ENCODE data around the gene KRTAP4-6.
"Not testable (repeated sequence)": the region's sequence is repeated elsewhere in the genome, so short reads cannot be mapped to it uniquely, and the experiment has no call there.

Gene KRTAP4-6

GRCh38 chr17:41163828-41164227, 23.5 kb upstream of the KRTAP4-6 start:
- no peak for TF ChIP-seq CTCF (IDR thresholded peaks at IDR 0.05; ENCODE audit: insufficient read depth, low read length, missing control alignments)
- DNase-seq (ENCODE audit: low read depth, low spot score) = no peak
- ChIA-PET POLR2A (no interaction called here), CTCF (no interaction called here)
- H3K4me3 ChIP-seq (ENCODE audit: low read depth, low read length) = no peak overlapping the region

DNA sequence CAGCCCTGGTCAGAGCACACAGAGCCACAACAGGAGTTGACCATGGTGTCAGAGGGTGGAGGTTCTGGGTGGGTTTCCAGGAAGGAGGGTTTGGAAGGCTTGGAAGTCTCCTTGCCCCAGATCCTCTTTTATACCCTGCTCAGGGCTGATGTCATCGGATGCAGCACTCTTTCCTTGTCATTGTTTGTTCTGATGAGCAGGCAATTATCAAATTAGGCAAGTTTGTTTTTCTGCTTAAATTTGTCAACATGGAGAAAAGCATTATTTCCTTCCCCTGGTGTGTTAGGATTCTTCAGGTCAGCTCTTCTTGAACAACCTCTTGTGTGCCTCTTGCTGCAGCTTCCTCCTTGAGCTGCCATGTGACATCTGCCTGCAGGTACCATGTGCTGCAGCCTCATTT, 20.3 kb upstream of the KRTAP4-6 start, which contains the start of gene KRTAP4-4:
TSS of gene KRTAP4-4 (minus strand) at position 101 of the 400 bp plus-strand sequence. CDS start at position 44, 57 bp downstream.
- H3K4me3 ChIP-seq (ENCODE audit: low read depth, low read length) = no peak within 1 kb of the TSS
- no peak for DNase-seq (ENCODE audit: low read depth, low spot score)
- TF ChIP-seq CTCF (IDR thresholded peaks at IDR 0.05; ENCODE audit: insufficient read depth, low read length, missing control alignments) = no peak
- ChIA-PET POLR2A (no interaction called here), CTCF (no interaction called here)

DNA sequence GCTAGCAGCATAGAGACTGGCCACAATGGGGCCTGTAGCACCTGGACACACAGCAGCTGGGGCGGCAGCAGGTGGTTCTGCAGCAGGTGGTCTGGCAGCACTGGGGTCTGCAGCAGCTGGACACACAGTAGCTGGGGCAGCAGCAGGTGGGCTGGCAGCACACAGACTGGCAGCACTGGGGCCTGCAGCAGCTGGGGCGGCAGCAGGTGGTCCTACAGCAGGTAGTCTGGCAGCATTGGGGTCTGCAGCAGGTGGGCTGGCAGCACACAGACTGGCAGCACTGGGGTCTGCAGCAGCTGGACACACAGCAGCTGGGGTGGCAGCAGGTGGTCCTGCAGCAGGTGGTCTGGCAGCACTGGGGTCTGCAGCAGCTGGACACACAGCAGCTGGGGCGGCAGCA, 19.8 kb upstream of the KRTAP4-6 start:
- POLR2A ChIA-PET; H3K4me3 ChIP-seq (ENCODE audit: low read depth, low read length); DNase-seq (ENCODE audit: low read depth, low spot score): not testable (repeated sequence)
- CTCF ChIA-PET = interaction anchor here (1.2 to 1.3 kb wide), 2 partner anchors 13 to 25 kb away, joined by 4 read pairs; partner anchors contain the start of gene KRTAP4-1

DNA sequence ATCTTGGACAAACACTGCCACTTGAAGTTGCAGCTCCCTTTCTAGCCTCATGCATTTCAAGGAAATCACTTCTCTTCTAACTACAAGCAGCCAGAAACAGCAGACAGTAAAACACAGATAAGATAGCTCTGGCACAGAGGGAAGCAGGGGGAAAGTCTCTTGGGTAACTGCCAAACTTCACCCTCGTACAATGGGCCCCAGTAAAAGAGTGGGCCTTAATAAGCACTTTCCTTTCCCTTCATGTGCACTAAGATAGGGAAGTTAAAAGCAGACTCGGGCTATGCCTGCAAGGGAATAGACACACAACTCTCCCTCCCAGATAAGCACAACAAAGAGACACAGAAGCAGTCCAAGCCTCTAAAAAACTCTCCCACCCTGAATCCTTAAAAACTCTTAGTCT, 13.5 kb upstream of the KRTAP4-6 start:
- no peak for DNase-seq (ENCODE audit: low read depth, low spot score)
- CTCF ChIA-PET = no interaction called here
- POLR2A ChIA-PET = no interaction called here
- TF ChIP-seq CTCF (IDR thresholded peaks at IDR 0.05; ENCODE audit: insufficient read depth, low read length, missing control alignments) = no peak
- H3K4me3 ChIP-seq (ENCODE audit: low read depth, low read length) = no peak overlapping the region

DNA sequence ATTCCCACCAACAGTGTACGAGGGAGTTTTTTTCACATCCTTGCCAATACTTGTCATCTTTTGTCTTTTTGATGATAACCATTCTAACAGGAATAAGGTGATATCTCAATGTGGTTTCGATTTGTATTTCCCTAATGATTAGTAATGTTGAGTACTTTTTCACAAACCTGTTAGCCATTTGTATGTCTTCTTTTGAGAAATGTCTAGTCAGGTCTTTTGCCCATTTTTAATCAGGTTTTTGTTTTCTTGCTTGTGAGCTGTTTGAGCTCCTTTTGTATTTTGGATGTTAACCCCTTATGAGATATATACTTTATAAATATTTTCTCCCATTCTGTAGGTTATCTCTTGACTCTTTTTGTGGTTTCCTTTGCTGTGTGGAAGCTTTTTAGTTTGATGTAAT, 11.2 kb upstream of the KRTAP4-6 start:
- no peak overlapping the region for H3K4me3 ChIP-seq (ENCODE audit: low read depth, low read length)
- ChIA-PET POLR2A (no interaction called here), CTCF (no interaction called here)
- no peak for TF ChIP-seq CTCF (IDR thresholded peaks at IDR 0.05; ENCODE audit: insufficient read depth, low read length, missing control alignments)
- no peak for DNase-seq (ENCODE audit: low read depth, low spot score)

- DNase-seq (ENCODE audit: low read depth, low spot score) = no peak
- no peak for TF ChIP-seq CTCF (IDR thresholded peaks at IDR 0.05; ENCODE audit: insufficient read depth, low read length, missing control alignments)
- ChIA-PET CTCF (interaction anchor here (1.1 kb wide), 2 partner anchors 8 to 10 kb away, joined by 3 read pairs; no protein-coding TSS in a partner anchor), POLR2A (no interaction called here)
- no peak overlapping the region for H3K4me3 ChIP-seq (ENCODE audit: low read depth, low read length)
Observed at GRCh38 chr17:41150026-41150425, 9.7 kb upstream of the KRTAP4-6 start.

- CTCF ChIA-PET = no interaction called here
- POLR2A ChIA-PET = no interaction called here
- no peak for TF ChIP-seq CTCF (IDR thresholded peaks at IDR 0.05; ENCODE audit: insufficient read depth, low read length, missing control alignments)
- DNase-seq (ENCODE audit: low read depth, low spot score) = no peak
- H3K4me3 ChIP-seq (ENCODE audit: low read depth, low read length) = no peak within 1 kb of the TSS
Observed at GRCh38 chr17:41149652-41149985, 9.3 kb upstream of the KRTAP4-6 start, which contains the start of gene KRTAP4-5. TSS of gene KRTAP4-5 (minus strand) at chr17:41149825. CDS start at chr17:41149767, 58 bp downstream.

DNA sequence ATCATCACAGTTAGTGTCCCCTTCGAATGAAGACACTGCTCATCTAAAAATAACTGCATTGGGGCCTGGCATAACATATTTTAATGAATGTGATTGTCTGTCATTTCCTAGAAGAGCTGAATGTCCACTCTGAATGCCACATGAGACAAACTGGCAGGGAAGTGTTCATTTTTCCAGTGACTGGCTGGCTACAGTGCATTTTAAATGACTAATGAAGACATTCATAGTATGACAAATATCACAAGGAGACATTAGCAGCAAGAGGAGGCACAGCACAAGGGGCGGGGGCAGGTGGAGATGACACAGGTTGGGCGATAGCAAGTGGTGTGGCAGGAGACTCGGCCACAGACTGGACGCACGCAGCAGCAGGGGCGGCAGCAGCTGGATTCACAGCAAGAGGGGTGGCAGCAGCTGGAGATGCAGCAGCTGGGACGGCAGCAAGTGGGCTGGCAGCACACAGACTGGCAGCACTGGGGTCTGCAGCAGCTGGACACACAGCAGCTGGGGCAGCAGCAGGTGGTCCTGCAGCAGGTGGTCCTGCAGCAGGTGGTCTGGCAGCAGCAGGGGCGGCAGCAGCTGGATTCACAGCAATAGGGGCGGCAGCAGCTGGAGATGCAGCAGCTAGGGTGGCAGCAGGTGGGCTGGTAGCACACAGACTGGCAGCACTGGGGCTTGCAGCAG, 8.8 kb upstream of the KRTAP4-6 start:
- H3K4me3 ChIP-seq (ENCODE audit: low read depth, low read length); POLR2A ChIA-PET: not testable (repeated sequence)
- CTCF ChIA-PET = interaction anchor here (1.0 kb wide), 1 partner anchor 239 kb away, joined by 3 read pairs; no protein-coding TSS in a partner anchor

More for the DNA sequence above, 8.8 kb upstream of the KRTAP4-6 start:
- not testable (repeated sequence) for DNase-seq (ENCODE audit: low read depth, low spot score)

Measured in AG04449 (cell line).